ENCODE data around the gene SYNJ2.
"Not testable (repeated sequence)": the region's sequence is repeated elsewhere in the genome, so short reads cannot be mapped to it uniquely, and the experiment has no call there.

The SYNJ2 gene

GRCh38 chr6:157944983-157945931 is 36.4 kb upstream of the SYNJ2 start:
- FAIRE-seq (no peak), DNase-seq (ENCODE audit: insufficient read length, low spot score) (no peak)
- TF ChIP-seq POLR2A (IDR thresholded peaks at IDR 0.05; ENCODE audit: low read depth, low read length) (no peak), SPI1 (IDR thresholded peaks at IDR 0.05; ENCODE audit: low read depth, low read length) (no peak), TAF1 (IDR thresholded peaks at IDR 0.05; ENCODE audit: low read depth, low read length) (no peak), POLR2AphosphoS5 (IDR thresholded peaks at IDR 0.05; ENCODE audit: low read depth, low read length) (no peak), PAX5 (IDR thresholded peaks at IDR 0.05; ENCODE audit: insufficient read depth, low read length, severe bottlenecking) (no peak), POU2F2 (IDR thresholded peaks at IDR 0.05; ENCODE audit: low read depth, low read length) (no peak)

DNA sequence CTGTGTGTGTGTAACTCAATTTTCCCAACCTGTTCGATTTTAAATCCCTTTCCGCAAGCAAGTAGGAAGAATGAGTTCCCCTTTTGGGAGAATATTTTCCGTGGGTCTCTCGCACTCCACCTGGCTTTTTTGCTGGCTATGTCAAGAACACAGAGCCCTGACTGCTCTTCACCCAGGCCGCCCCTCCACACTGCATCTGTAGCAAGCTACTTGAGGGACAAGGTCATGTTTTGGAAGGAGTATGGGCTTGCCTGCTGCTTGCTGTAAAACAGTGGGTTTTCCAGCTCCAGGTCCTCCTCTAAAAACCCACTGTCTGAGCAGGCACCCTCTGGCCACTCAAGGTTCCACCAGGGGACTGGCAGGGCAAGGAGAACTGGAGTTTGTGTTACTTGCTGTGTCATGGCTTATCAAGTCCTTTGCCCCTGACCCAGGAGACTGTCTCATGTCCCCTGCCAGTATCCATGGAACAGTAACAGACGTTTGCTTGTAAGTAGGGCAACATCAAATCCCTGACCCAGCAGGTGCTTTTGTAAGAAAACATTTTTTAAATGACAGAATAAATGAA is 35.5 kb upstream of the SYNJ2 start:
- DNase-seq (ENCODE audit: insufficient read length, low spot score) (no peak), FAIRE-seq (no peak)
- TF ChIP-seq PAX5 (IDR thresholded peaks at IDR 0.05; ENCODE audit: insufficient read depth, low read length, severe bottlenecking) (no peak), POLR2AphosphoS5 (IDR thresholded peaks at IDR 0.05; ENCODE audit: low read depth, low read length) (no peak), SPI1 (IDR thresholded peaks at IDR 0.05; ENCODE audit: low read depth, low read length) (no peak), POLR2A (IDR thresholded peaks at IDR 0.05; ENCODE audit: low read depth, low read length) (no peak)

- peak; percentile 37 for DNase-seq (ENCODE audit: insufficient read length, low spot score)
- FAIRE-seq, result peak; percentile 78
- TF ChIP-seq POLR2AphosphoS5 (IDR thresholded peaks at IDR 0.05; ENCODE audit: low read depth, low read length) (no peak), PAX5 (IDR thresholded peaks at IDR 0.05; ENCODE audit: insufficient read depth, low read length, severe bottlenecking) (no peak), TAF1 (IDR thresholded peaks at IDR 0.05; ENCODE audit: low read depth, low read length) (no peak), POLR2A (IDR thresholded peaks at IDR 0.05; ENCODE audit: low read depth, low read length) (no peak), SPI1 (IDR thresholded peaks at IDR 0.05; ENCODE audit: low read depth, low read length) (no peak), POU2F2 (IDR thresholded peaks at IDR 0.05; ENCODE audit: low read depth, low read length) (no peak)
Measured at GRCh38 chr6:157946865-157947532, 34.7 kb upstream of the SYNJ2 start.

GRCh38 chr6:157950899-157951298 is 30.8 kb upstream of the SYNJ2 start:
- DNase-seq (ENCODE audit: insufficient read length, low spot score); FAIRE-seq: not testable (repeated sequence)

- no peak for FAIRE-seq
- TF ChIP-seq TAF1 (IDR thresholded peaks at IDR 0.05; ENCODE audit: low read depth, low read length) (no peak), POU2F2 (IDR thresholded peaks at IDR 0.05; ENCODE audit: low read depth, low read length) (no peak)
- DNase-seq (ENCODE audit: insufficient read length, low spot score), result no peak
Measured at GRCh38 chr6:157951828-157952227, 29.8 kb upstream of the SYNJ2 start.

DNA sequence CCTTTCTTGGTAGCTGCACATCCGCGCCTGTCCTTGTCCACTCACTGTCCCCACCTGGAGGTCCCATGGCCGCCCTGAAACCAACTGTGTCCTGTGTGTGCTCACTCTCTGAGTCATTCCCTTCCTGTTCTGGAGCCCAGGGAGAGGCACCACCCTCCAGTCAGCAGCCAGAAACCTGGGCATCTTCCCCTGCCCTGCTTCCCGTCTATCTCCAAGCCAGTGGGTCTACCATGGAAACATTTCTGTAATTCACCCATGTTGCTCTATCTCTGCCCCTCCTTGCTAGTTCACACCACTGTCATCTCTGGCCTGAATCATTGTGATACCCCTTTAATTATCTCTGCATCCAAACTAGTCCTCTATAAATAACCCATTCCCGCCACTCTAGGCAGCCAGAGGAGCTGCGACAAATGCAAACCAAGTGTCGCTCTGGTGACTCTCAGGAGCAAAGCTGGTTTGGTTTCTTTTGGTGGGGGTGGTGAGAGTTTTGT is 28.8 kb upstream of the SYNJ2 start:
- FAIRE-seq (no peak), DNase-seq (ENCODE audit: insufficient read length, low spot score) (no peak)
- TF ChIP-seq TAF1 (IDR thresholded peaks at IDR 0.05; ENCODE audit: low read depth, low read length), result no peak
- TF ChIP-seq POLR2AphosphoS5 (IDR thresholded peaks at IDR 0.05; ENCODE audit: low read depth, low read length), result no peak
- TF ChIP-seq SPI1 (IDR thresholded peaks at IDR 0.05; ENCODE audit: low read depth, low read length), result no peak
- no peak for TF ChIP-seq POLR2A (IDR thresholded peaks at IDR 0.05; ENCODE audit: low read depth, low read length)
- no peak for TF ChIP-seq POU2F2 (IDR thresholded peaks at IDR 0.05; ENCODE audit: low read depth, low read length)
- no peak for TF ChIP-seq PAX5 (IDR thresholded peaks at IDR 0.05; ENCODE audit: insufficient read depth, low read length, severe bottlenecking)

GRCh38 chr6:157953580-157954091 is 28.0 kb upstream of the SYNJ2 start:
- no peak for DNase-seq (ENCODE audit: insufficient read length, low spot score)
- FAIRE-seq, result no peak

DNA sequence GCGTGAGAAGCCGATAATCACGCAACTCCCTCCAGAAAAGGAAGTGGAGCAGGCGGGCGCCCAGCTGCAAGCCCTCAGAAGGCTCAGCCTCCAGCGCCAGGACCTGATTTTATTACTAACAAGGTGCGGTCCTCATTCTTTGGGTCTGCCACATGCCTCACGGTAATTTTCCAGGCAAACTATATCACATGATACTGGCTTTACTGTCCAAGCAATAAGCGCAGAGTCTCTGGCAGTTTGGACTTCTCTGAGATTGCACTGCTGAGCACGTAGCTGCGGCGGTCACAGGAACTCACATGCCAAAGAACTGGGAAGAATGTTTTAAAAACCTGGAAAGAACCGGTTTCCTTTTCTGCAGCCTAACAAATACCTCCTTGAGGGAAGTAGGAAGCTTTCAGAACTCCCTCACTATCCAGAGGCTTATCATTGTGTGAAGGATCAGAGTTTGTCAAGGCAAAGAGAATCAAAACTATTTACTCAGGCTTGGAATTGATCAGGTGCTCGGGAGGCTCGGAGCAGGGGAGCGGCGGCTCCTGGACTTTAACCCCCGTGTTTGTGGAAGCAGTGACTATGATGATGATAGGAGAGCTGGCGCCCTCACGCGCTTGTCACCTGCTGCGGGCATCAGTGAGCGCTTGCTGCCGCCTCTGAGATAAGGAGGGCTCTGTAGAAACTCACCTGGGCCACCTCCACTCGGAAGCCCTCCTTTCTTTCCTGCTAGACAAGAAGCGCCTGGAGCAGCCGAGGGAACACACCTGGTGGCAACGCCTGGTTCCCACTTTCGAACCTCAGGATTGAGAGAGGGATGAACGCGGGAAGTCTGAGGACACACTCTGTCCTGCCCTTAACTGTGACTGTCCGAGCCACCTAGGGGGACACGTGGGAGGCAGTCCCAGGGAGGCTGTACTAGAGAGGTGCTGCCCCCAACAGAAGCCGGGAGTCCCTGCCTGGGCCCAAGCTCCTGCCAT is 27.2 kb upstream of the SYNJ2 start:
- TF ChIP-seq POLR2AphosphoS5 (IDR thresholded peaks at IDR 0.05; ENCODE audit: low read depth, low read length), result no peak
- TF ChIP-seq SPI1 (IDR thresholded peaks at IDR 0.05; ENCODE audit: low read depth, low read length), result 0 out of 2 replicates have a peak, but pooled peaks have one; percentile 27
- no peak for DNase-seq (ENCODE audit: insufficient read length, low spot score)
- no peak for FAIRE-seq

More at GRCh38 chr6:157953580-157954091, 28.0 kb upstream of the SYNJ2 start:
- no peak for TF ChIP-seq SPI1 (IDR thresholded peaks at IDR 0.05; ENCODE audit: low read depth, low read length)
- TF ChIP-seq POLR2A (IDR thresholded peaks at IDR 0.05; ENCODE audit: low read depth, low read length), result no peak
- no peak for TF ChIP-seq TAF1 (IDR thresholded peaks at IDR 0.05; ENCODE audit: low read depth, low read length)
- no peak for TF ChIP-seq POLR2AphosphoS5 (IDR thresholded peaks at IDR 0.05; ENCODE audit: low read depth, low read length)

DNA sequence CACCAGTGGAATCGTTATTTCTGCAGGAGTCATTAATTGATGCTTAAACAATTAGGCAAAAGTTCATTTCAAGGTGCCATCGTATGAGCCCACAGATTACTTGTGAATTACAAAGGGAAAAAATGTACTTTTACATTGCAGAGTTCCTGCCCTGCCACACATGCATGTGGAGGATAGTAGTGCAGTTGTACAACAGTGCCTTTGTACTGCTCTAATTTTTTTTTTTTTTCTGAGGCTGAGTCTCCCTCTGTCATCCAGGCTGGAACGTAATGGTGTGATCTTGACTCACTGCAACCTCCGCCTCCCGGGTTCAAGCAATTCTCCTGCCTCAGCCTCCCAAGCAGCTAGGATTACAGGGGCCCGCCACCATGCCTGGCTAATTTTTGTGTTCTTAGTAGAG is 26.0 kb upstream of the SYNJ2 start:
- DNase-seq (ENCODE audit: insufficient read length, low spot score) (no peak), FAIRE-seq (no peak)
- TF ChIP-seq PAX5 (IDR thresholded peaks at IDR 0.05; ENCODE audit: insufficient read depth, low read length, severe bottlenecking) (no peak), SPI1 (IDR thresholded peaks at IDR 0.05; ENCODE audit: low read depth, low read length) (no peak), POLR2A (IDR thresholded peaks at IDR 0.05; ENCODE audit: low read depth, low read length) (no peak), POU2F2 (IDR thresholded peaks at IDR 0.05; ENCODE audit: low read depth, low read length) (no peak), POLR2AphosphoS5 (IDR thresholded peaks at IDR 0.05; ENCODE audit: low read depth, low read length) (no peak), TAF1 (IDR thresholded peaks at IDR 0.05; ENCODE audit: low read depth, low read length) (no peak)

All from GM12891 (cell line).